HEK293T (cell line): ENCODE data around the gene RNF213.

Source experiments
- ELF4 ChIP-seq: fragments of 450-650 bp; IDR thresholded peaks from 2 replicates; pipeline ENCODE4 v1.6.1; 2017; ENCODE audit warnings: antibody characterized with exemption
- FOXM1 ChIP-seq: fragments of 450-650 bp; IDR thresholded peaks from 2 replicates; pipeline ENCODE4 v1.6.1; 2017; ENCODE audit warnings: mild to moderate bottlenecking, borderline replicate concordance
- TF ChIP-seq, protein P1 (sequence below): fragments of 450-650 bp; IDR thresholded peaks from 2 replicates; pipeline ENCODE4 v1.6.1; 2016

DNA sequence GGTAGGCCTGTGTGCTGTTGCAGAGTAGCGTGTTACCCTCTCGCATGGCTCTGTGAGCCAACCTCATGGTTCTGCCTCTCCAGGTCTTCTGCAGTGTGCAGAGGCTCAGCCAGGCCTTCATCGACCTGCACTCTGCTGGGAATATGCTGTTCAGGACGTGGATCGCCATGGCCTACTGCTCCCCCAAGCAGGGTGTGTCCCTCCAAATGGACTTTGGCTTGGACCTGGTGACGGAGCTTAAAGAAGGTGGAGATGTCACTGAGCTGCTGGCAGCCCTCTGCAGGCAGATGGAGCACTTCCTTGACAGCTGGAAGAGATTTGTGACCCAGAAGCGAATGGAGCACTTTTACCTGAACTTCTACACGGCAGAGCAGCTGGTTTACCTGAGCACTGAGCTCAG is 78.5 kb downstream of the RNF213 start:
- TF ChIP-seq FOXM1 (no peak), ELF4 (no peak)
- TF ChIP-seq, protein P1, sequence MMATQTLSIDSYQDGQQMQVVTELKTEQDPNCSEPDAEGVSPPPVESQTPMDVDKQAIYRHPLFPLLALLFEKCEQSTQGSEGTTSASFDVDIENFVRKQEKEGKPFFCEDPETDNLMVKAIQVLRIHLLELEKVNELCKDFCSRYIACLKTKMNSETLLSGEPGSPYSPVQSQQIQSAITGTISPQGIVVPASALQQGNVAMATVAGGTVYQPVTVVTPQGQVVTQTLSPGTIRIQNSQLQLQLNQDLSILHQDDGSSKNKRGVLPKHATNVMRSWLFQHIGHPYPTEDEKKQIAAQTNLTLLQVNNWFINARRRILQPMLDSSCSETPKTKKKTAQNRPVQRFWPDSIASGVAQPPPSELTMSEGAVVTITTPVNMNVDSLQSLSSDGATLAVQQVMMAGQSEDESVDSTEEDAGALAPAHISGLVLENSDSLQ = no peak
